WTC11 (cell line): Measurements from ENCODE around the gene MAP7D2. TPM values are rescaled to one million over a fixed set of nuclear protein-coding genes. Genes with fewer than 3 reads are reported as not detected.

Source experiments
- ATAC-seq: fragments of 200-7000 bp; cut with Tn5 transposase; 2 replicates; pipeline ENCODE4 v1.10.0; 2021; ENCODE audit warnings: mild to moderate bottlenecking, moderate library complexity
- CTCF ChIA-PET: fragments of 300-600 bp; sonication (Branson Sonifier 250); formaldehyde crosslinking; loops from one replicate; lab custom pipeline; 2021; ENCODE audit warnings: antibody characterized with exemption; lab: Charles Lee
- POLR2A ChIA-PET: fragments of 350-600 bp; sonication (Branson Sonifier 250); formaldehyde crosslinking; loops from one replicate; lab custom pipeline; 2021; ENCODE audit warnings: antibody characterized with exemption; lab: Charles Lee
- DNase-seq: peaks from one replicate; pipeline ENCODE4 v3.0.0; 2021; ENCODE audit warnings: low spot score
- H3K27ac Mint-ChIP-seq: 2 replicates; pipeline ENCODE4 v1.8.0; 2021; ENCODE audit warnings: mixed read lengths
- H3K27me3 Mint-ChIP-seq: 2 replicates; pipeline ENCODE4 v1.8.0; 2021; ENCODE audit warnings: low read depth, mild to moderate bottlenecking, moderate library complexity, mixed read lengths
- H3K36me3 Mint-ChIP-seq: 2 replicates; pipeline ENCODE4 v1.8.0; 2021; ENCODE audit warnings: mixed read lengths
- H3K4me1 Mint-ChIP-seq: 2 replicates; pipeline ENCODE4 v1.8.0; 2022; ENCODE audit warnings: mixed read lengths
- H3K4me3 Mint-ChIP-seq: 2 replicates; pipeline ENCODE4 v1.8.0; 2021; ENCODE audit warnings: mild to moderate bottlenecking, moderate library complexity, mixed read lengths
- H3K9me3 Mint-ChIP-seq: 2 replicates; pipeline ENCODE4 v1.8.0; 2021; ENCODE audit warnings: mixed read lengths
- AFF4 ChIP-seq: sonication (generic); formaldehyde crosslinking; IDR thresholded peaks from 2 replicates; pipeline ENCODE4 v1.8.1; 2023; ENCODE audit warnings: mild to moderate bottlenecking, missing genetic modification reagents, borderline replicate concordance
- ATF1 ChIP-seq: sonication (generic); formaldehyde crosslinking; IDR thresholded peaks from 2 replicates; pipeline ENCODE4 v1.8.1; 2023; ENCODE audit warnings: mild to moderate bottlenecking, moderate library complexity, missing genetic modification reagents
- CREB1 ChIP-seq: sonication (generic); formaldehyde crosslinking; IDR thresholded peaks from 2 replicates; pipeline ENCODE4 v1.8.0; 2023; ENCODE audit warnings: mild to moderate bottlenecking, missing genetic modification reagents
- EMX1 ChIP-seq: fragments of 250-450 bp; sonication (Bioruptor Pico); IDR thresholded peaks from 2 replicates; pipeline ENCODE4 v1.8.0; 2021; ENCODE audit warnings: mild to moderate bottlenecking
- GRHL2 ChIP-seq: fragments of 250-450 bp; sonication (Bioruptor Pico); IDR thresholded peaks from 2 replicates; pipeline ENCODE4 v1.8.0; 2022; ENCODE audit warnings: mild to moderate bottlenecking, moderate library complexity; ENCODE audit not compliant: insufficient replicate concordance, severe bottlenecking
- MYBL2 ChIP-seq: sonication (generic); formaldehyde crosslinking; IDR thresholded peaks from 2 replicates; pipeline ENCODE4 v1.8.1; 2023; ENCODE audit warnings: mild to moderate bottlenecking, moderate library complexity, missing genetic modification reagents
- NR3C1 ChIP-seq: sonication (generic); formaldehyde crosslinking; conservative IDR thresholded peaks from 2 replicates; pipeline ENCODE4 v1.8.1; 2023; ENCODE audit warnings: low read depth, mild to moderate bottlenecking, missing genetic modification reagents
- OVOL2 ChIP-seq: fragments of 250-450 bp; sonication (Bioruptor Pico); IDR thresholded peaks from 2 replicates; pipeline ENCODE4 v1.9.0; 2021; ENCODE audit warnings: mild to moderate bottlenecking, borderline replicate concordance
- PRDM15 ChIP-seq: sonication (generic); formaldehyde crosslinking; IDR thresholded peaks from 2 replicates; pipeline ENCODE4 v1.8.0; 2022; ENCODE audit warnings: missing genetic modification reagents
- SMAD3 ChIP-seq: sonication (generic); formaldehyde crosslinking; IDR thresholded peaks from 2 replicates; pipeline ENCODE4 v1.8.0; 2022; ENCODE audit warnings: missing genetic modification reagents, mild to moderate bottlenecking, borderline replicate concordance
- SMAD4 ChIP-seq: sonication (generic); formaldehyde crosslinking; IDR thresholded peaks from 2 replicates; pipeline ENCODE4 v1.8.0; 2022; ENCODE audit warnings: mild to moderate bottlenecking, missing genetic modification reagents
- ZNF416 ChIP-seq: fragments of 250-450 bp; sonication (Bioruptor Pico); IDR thresholded peaks from 2 replicates; pipeline ENCODE4 v1.9.0; 2021; ENCODE audit warnings: mild to moderate bottlenecking, inconsistent platforms
- ZNF671 ChIP-seq: fragments of 250-450 bp; sonication (Bioruptor Pico); IDR thresholded peaks from 2 replicates; pipeline ENCODE4 v1.8.0; 2021; ENCODE audit warnings: mild to moderate bottlenecking
- total RNA-seq: library from RNA; stranded (reverse); gene quantifications from 3 replicates; pipeline ENCODE4 v1.2.3, GENCODE V29; 2021
- TF ChIP-seq, protein P1 (sequence below): fragments of 250-450 bp; sonication (Bioruptor Pico); IDR thresholded peaks from 2 replicates; pipeline ENCODE4 v1.9.0; 2021; ENCODE audit warnings: mild to moderate bottlenecking
- TF ChIP-seq, protein P2 (sequence below): sonication (generic); formaldehyde crosslinking; conservative IDR thresholded peaks from 2 replicates; pipeline ENCODE4 v1.8.1; 2023; ENCODE audit warnings: mild to moderate bottlenecking, low read depth, missing genetic modification reagents, moderate library complexity
- TF ChIP-seq, protein P3 (sequence below): sonication (generic); formaldehyde crosslinking; IDR thresholded peaks from 2 replicates; pipeline ENCODE4 v1.8.1; 2022; ENCODE audit warnings: low read depth, mild to moderate bottlenecking, moderate library complexity, missing genetic modification reagents, borderline replicate concordance

Gene MAP7D2
- total RNA-seq, 1 experiment from 2014 or later = 0.57 TPM

GRCh38 chrX:20015945-20016615, 100.6 kb downstream of the MAP7D2 start (continued):
- TF ChIP-seq, protein P1, sequence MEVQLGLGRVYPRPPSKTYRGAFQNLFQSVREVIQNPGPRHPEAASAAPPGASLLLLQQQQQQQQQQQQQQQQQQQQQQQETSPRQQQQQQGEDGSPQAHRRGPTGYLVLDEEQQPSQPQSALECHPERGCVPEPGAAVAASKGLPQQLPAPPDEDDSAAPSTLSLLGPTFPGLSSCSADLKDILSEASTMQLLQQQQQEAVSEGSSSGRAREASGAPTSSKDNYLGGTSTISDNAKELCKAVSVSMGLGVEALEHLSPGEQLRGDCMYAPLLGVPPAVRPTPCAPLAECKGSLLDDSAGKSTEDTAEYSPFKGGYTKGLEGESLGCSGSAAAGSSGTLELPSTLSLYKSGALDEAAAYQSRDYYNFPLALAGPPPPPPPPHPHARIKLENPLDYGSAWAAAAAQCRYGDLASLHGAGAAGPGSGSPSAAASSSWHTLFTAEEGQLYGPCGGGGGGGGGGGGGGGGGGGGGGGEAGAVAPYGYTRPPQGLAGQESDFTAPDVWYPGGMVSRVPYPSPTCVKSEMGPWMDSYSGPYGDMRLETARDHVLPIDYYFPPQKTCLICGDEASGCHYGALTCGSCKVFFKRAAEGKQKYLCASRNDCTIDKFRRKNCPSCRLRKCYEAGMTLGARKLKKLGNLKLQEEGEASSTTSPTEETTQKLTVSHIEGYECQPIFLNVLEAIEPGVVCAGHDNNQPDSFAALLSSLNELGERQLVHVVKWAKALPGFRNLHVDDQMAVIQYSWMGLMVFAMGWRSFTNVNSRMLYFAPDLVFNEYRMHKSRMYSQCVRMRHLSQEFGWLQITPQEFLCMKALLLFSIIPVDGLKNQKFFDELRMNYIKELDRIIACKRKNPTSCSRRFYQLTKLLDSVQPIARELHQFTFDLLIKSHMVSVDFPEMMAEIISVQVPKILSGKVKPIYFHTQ (CRISPR knock-in tag) = no peak
- TF ChIP-seq NR3C1 (no peak), OVOL2 (CRISPR knock-in tag) (no peak)

DNA sequence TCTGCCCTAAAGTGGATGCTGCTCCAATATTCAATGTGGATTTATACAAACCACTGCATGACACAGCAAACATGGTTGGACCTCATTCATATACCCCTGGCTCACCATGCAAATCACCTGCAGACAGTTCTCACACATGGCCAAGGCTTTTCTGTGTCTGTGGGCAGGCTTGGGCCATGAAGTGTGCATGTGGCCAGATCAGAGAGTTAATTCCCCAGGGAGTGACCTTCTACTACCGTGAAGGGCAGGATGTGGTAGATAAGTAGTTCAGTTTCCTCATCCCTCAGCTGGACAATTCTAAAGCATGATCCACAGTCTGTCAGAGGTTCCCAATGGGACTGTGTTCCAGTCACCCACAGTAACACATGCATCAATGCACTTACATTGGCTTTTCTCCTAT, 101.3 kb downstream of the MAP7D2 start:
- H3K27ac Mint-ChIP-seq = no peak overlapping the region
- H3K9me3 Mint-ChIP-seq = no peaks in the 10 kb centered on the region
- DNase-seq (no peak), ATAC-seq (no peak)
- TF ChIP-seq CREB1 (CRISPR knock-in tag) = no peak
- TF ChIP-seq, protein P2, sequence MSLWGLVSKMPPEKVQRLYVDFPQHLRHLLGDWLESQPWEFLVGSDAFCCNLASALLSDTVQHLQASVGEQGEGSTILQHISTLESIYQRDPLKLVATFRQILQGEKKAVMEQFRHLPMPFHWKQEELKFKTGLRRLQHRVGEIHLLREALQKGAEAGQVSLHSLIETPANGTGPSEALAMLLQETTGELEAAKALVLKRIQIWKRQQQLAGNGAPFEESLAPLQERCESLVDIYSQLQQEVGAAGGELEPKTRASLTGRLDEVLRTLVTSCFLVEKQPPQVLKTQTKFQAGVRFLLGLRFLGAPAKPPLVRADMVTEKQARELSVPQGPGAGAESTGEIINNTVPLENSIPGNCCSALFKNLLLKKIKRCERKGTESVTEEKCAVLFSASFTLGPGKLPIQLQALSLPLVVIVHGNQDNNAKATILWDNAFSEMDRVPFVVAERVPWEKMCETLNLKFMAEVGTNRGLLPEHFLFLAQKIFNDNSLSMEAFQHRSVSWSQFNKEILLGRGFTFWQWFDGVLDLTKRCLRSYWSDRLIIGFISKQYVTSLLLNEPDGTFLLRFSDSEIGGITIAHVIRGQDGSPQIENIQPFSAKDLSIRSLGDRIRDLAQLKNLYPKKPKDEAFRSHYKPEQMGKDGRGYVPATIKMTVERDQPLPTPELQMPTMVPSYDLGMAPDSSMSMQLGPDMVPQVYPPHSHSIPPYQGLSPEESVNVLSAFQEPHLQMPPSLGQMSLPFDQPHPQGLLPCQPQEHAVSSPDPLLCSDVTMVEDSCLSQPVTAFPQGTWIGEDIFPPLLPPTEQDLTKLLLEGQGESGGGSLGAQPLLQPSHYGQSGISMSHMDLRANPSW (CRISPR knock-in tag) = no peak
- TF ChIP-seq ATF1 = no peak
- TF ChIP-seq GRHL2 (CRISPR knock-in tag) = no peak
- TF ChIP-seq, protein P3, sequence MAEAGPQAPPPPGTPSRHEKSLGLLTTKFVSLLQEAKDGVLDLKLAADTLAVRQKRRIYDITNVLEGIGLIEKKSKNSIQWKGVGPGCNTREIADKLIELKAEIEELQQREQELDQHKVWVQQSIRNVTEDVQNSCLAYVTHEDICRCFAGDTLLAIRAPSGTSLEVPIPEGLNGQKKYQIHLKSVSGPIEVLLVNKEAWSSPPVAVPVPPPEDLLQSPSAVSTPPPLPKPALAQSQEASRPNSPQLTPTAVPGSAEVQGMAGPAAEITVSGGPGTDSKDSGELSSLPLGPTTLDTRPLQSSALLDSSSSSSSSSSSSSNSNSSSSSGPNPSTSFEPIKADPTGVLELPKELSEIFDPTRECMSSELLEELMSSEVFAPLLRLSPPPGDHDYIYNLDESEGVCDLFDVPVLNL (CRISPR knock-in tag) = no peak
- no peak for TF ChIP-seq ZNF416
- TF ChIP-seq SMAD4 (CRISPR knock-in tag) = no peak
- no peak for TF ChIP-seq EMX1 (CRISPR knock-in tag)
- TF ChIP-seq MYBL2 = no peak
- no peak for TF ChIP-seq ZNF671
- TF ChIP-seq PRDM15 (CRISPR knock-in tag) = no peak
- no peak for TF ChIP-seq SMAD3
- no peak for TF ChIP-seq AFF4
- POLR2A ChIA-PET = no interaction called here
- no peaks in the 10 kb centered on the region; the same call in 1 of the 2 replicates for H3K27me3 Mint-ChIP-seq
- no peaks in the 10 kb centered on the region for H3K4me1 Mint-ChIP-seq
- no peaks in the 10 kb centered on the region for H3K36me3 Mint-ChIP-seq
- no peak overlapping the region for H3K4me3 Mint-ChIP-seq
- CTCF ChIA-PET = no interaction called here
